Liver (tissue), 3 donors: ENCODE measurements around the gene VGF.
"Not testable (repeated sequence)": the region's sequence is repeated elsewhere in the genome, so short reads cannot be mapped to it uniquely, and the experiment has no call there.

ENCODE experiments used
- ATF3 ChIP-seq: IDR thresholded peaks from 2 replicates; pipeline ENCODE4 v1.6.1; 2016; ENCODE audit warnings: antibody characterized with exemption
- CTCF ChIP-seq: fragments of 150-350 bp; IDR thresholded peaks from 2 replicates; pipeline ENCODE4 v1.5.1; 2017; ENCODE audit warnings: improper control_type of control experiment, low read depth, low read length; ENCODE audit not compliant: missing input control
- EGR1 ChIP-seq, 2 donors: IDR thresholded peaks; 2 replicates each; pipeline ENCODE4 v1.6.1; 2016 to 2018; ENCODE audit warnings: antibody characterized with exemption in 2 of 2, low read depth in 2 of 2
- FOXA1 ChIP-seq: IDR thresholded peaks from 2 replicates; pipeline ENCODE4 v1.6.1; 2016; ENCODE audit warnings: antibody characterized with exemption
- HNF4A ChIP-seq, 2 donors: conservative IDR thresholded peaks; 2 replicates each; pipeline ENCODE4 v1.6.1; 2016; ENCODE audit warnings: antibody characterized with exemption in 2 of 2, mild to moderate bottlenecking in 2 of 2
- HNF4G ChIP-seq: IDR thresholded peaks from 2 replicates; pipeline ENCODE4 v1.6.1; 2016; ENCODE audit warnings: antibody characterized with exemption
- JUND ChIP-seq, 2 donors: IDR thresholded peaks; 2 replicates each; pipeline ENCODE4 v1.6.1; 2016; ENCODE audit warnings: antibody characterized with exemption in 2 of 2
- MAX ChIP-seq: IDR thresholded peaks from 2 replicates; pipeline ENCODE4 v1.6.1; 2016; ENCODE audit warnings: antibody characterized with exemption
- RAD21 ChIP-seq, 2 donors: IDR thresholded peaks; 2 replicates each; pipeline ENCODE4 v1.6.1; 2016; ENCODE audit warnings: antibody characterized with exemption in 2 of 2, mild to moderate bottlenecking in 2 of 2
- REST ChIP-seq: IDR thresholded peaks from 2 replicates; pipeline ENCODE4 v1.6.1; 2016; ENCODE audit warnings: antibody characterized with exemption, mild to moderate bottlenecking
- RXRA ChIP-seq, 2 donors: IDR thresholded peaks; 2 replicates each; pipeline ENCODE4 v1.6.1; 2017 to 2018; ENCODE audit warnings: antibody characterized with exemption in 2 of 2, mild to moderate bottlenecking in 1 of 2
- SP1 ChIP-seq: IDR thresholded peaks from 2 replicates; pipeline ENCODE4 v1.6.1; 2018; ENCODE audit warnings: antibody characterized with exemption, mild to moderate bottlenecking
- TAF1 ChIP-seq: conservative IDR thresholded peaks from 2 replicates; pipeline ENCODE4 v1.6.1; 2016; ENCODE audit warnings: antibody characterized with exemption, mild to moderate bottlenecking
- YY1 ChIP-seq: IDR thresholded peaks from 2 replicates; pipeline ENCODE4 v1.6.1; 2016; ENCODE audit warnings: antibody characterized with exemption, mild to moderate bottlenecking
- donor health status: healthy.
- donor health status: healthy.

DNA sequence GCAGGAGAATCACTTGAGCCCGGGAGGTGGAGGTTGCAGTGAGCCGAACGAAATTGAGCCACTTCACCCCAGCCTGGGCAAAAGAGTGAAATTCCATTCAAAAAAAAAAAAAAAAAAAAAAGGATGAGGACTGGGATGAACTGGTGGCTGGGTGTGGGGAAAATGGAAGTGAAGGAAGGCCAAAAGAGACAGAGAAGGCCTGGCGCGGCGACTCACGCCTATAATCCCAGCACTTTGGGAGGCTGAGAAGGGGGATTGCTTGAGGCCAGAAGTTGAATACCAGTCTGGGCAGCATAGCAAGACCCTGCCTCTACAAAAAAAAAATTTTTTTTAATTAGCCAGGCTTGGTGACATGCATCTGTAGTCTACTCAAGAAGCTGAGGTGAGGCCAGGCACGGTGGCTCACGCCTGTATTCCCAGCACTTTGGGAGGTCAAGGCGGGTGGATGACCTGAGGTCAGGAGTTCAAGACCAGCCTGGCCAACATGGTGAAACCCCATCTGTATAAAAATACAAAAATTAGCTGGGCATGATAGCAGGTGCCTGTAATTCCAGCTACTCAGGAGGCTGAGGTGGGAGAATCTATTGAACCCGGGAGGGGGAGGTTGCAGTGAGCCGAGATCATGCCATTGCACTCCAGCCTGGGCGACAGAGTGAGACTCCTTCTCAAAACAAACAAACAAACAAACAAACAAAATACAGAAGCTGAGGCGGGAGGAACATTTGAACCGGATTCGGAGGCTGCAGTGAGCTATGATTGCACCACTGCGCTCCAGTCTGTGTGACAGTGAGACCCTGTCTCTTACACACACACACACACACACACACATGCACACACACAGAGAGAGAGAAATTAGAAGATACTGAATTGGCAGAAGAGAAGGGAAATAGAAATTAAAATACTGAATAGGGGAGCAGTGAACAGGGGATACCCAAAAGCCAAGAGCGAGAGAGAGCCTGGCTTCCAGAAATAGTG is 32.5 kb downstream of the VGF start:
- not testable (repeated sequence) for TF ChIP-seq JUND (IDR thresholded peaks at IDR 0.05); CTCF; TAF1; RAD21 (IDR thresholded peaks at IDR 0.05); YY1; REST; EGR1 (IDR thresholded peaks at IDR 0.05; ENCODE audit: low read depth in 2 of 2); ATF3; HNF4A (conservative IDR thresholded peaks at IDR 0.05); FOXA1; RXRA (IDR thresholded peaks at IDR 0.05); MAX; SP1; HNF4G
